Measurements from ENCODE around the gene TRAFD1. TPM values are rescaled to one million over a fixed set of nuclear protein-coding genes. Genes with fewer than 3 reads are reported as not detected.
"Not testable (repeated sequence)": the region's sequence is repeated elsewhere in the genome, so short reads cannot be mapped to it uniquely, and the experiment has no call there.

The TRAFD1 gene
- total and polyA plus RNA-seq, 9 donors, result 21.4 to 28.8 (median 23.6) TPM

DNA sequence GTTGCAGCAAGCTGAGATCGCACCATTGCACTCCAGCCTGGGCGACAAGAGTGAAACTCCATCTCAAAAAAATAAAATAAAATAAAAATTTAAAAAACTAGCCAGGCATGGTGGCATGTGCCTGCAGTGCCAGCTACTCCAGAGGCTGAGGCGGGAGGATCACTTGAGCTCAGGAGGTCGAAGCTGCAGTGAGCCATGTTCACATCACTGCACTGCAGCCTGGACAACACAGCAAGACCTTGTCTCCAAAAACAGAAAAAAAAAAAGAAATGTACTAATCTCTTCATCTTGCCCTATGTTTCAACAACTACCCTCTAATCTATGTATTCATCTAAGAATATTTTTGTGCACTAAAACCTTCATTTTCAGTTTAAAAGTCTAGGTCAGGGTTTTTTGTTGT lies 23.2 kb upstream of the TRAFD1 start:
- Histone ChIP-seq H3K27ac (ENCODE audit: low read length) (no peak overlapping the region), H3K27me3 (ENCODE audit: control insufficient read depth, insufficient read depth, low read length) (no peaks in the 10 kb centered on the region), H3K4me1 (ENCODE audit: control insufficient read depth, insufficient read depth, low read length) (peaks cover 9% of the 10 kb centered on the region), H3K9me3 (replicated peaks; ENCODE audit: control insufficient read depth, low read depth, low read length) (no peaks in the 10 kb centered on the region), H3K36me3 (ENCODE audit: control insufficient read depth, insufficient read depth, low read length) (peaks cover 19% of the 10 kb centered on the region), H3K4me3 (ENCODE audit: low read length) (no peak overlapping the region)
- DNase-seq, result no peak
- 86% methylated on average over 1 of the region's 4 CpGs for WGBS (ENCODE audit: insufficient coverage)

DNA sequence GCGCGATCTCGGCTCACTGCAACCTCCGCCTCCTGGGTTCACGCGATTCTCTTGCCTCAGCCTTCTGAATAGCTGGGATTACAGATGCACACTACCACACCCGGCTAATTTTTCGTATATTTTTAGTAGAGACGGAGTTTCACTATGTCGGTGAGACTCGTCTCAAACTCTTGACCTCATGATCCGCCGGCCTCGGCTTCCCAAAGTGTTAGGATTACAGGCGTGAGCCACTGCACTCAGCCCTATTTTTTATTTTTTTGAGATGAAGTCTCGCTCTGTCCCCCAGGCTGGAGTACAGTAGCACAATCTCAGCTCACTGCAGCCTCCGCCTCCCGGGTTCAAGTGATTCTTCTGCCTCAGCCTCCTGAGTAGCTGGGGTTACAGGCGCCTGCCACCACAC lies 22.6 kb upstream of the TRAFD1 start:
- not testable (repeated sequence) for H3K4me1 ChIP-seq (ENCODE audit: control insufficient read depth, insufficient read depth, low read length); H3K9me3 ChIP-seq (replicated peaks; ENCODE audit: control insufficient read depth, low read depth, low read length); H3K27me3 ChIP-seq (ENCODE audit: control insufficient read depth, insufficient read depth, low read length); H3K27ac ChIP-seq (ENCODE audit: low read length); DNase-seq; H3K4me3 ChIP-seq (ENCODE audit: low read length)
- WGBS (ENCODE audit: insufficient coverage), result 89% methylated on average over 15 of the region's 19 CpGs
- H3K36me3 ChIP-seq (ENCODE audit: control insufficient read depth, insufficient read depth, low read length), result peaks cover 19% of the 10 kb centered on the region

DNA sequence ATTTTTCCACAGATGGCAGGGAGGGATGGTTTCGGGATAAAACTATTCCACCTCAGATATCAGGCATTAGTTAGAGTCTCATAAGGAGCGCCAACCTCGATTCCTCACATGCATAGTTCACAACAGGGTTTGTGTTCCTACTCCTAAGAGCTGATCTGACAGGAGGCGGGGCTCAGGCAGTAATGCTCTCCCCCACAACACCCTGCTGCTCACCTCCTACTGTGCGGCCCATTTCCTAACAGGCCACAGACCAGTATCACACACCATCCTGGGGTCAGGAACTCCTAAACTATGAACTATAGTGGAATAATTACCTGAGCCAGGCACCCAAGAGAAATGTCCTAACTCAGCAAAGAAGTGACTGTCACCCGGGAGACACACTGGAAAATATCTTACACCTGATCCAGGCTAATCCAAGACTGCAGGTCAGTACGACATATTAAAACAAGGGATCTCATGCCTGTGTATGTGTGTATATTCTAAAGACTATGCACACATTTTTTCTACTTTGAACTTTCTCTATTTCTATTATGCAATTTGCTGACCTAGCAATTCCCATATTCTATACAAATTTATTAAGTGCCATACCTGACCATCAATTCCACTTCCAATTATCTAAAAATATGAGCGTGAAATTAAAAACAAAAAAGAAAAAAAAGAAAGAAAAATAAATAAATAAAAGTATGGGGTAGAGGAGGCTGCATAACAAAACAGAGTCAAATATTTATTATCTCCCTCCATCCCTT lies 21.4 kb upstream of the TRAFD1 start:
- H3K4me1 ChIP-seq (ENCODE audit: control insufficient read depth, insufficient read depth, low read length), result peaks cover 10% of the 10 kb centered on the region
- no peak for DNase-seq
- no peak overlapping the region for H3K27ac ChIP-seq (ENCODE audit: low read length)
- no peak overlapping the region for H3K4me3 ChIP-seq (ENCODE audit: low read length)
- no peaks in the 10 kb centered on the region for H3K9me3 ChIP-seq (replicated peaks; ENCODE audit: control insufficient read depth, low read depth, low read length)
- H3K27me3 ChIP-seq (ENCODE audit: control insufficient read depth, insufficient read depth, low read length), result no peaks in the 10 kb centered on the region
- H3K36me3 ChIP-seq (ENCODE audit: control insufficient read depth, insufficient read depth, low read length), result peaks cover 18% of the 10 kb centered on the region
- WGBS (ENCODE audit: insufficient coverage), result 40% methylated on average over 1 of the region's 8 CpGs

DNA sequence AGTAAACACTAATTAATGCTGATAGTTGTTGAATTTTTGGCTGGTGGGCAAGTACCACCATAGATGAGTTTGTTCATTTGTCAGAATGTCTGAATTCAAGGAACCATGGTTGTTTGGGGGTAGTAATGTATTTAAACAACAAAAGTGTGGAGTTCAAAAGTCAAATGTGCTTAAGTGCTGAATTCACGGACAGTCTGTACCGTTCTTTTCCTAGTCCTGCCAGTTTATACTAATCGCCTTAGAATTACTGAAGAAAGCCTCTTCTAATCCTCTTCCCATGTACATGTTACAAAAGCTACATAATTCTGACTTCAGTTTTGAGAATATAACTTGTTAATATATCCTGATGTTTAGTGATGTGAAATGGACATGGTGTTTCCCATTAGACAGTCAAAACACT lies 19.5 kb upstream of the TRAFD1 start:
- Histone ChIP-seq H3K4me3 (ENCODE audit: low read length) (no peak overlapping the region), H3K27me3 (ENCODE audit: control insufficient read depth, insufficient read depth, low read length) (no peaks in the 10 kb centered on the region), H3K36me3 (ENCODE audit: control insufficient read depth, insufficient read depth, low read length) (peaks cover 14% of the 10 kb centered on the region), H3K27ac (ENCODE audit: low read length) (no peak overlapping the region), H3K9me3 (replicated peaks; ENCODE audit: control insufficient read depth, low read depth, low read length) (no peaks in the 10 kb centered on the region), H3K4me1 (ENCODE audit: control insufficient read depth, insufficient read depth, low read length) (peaks cover 10% of the 10 kb centered on the region)
- WGBS (ENCODE audit: insufficient coverage), result no CpG with 5 or more reads among the region's 3 CpGs
- no peak for DNase-seq

DNA sequence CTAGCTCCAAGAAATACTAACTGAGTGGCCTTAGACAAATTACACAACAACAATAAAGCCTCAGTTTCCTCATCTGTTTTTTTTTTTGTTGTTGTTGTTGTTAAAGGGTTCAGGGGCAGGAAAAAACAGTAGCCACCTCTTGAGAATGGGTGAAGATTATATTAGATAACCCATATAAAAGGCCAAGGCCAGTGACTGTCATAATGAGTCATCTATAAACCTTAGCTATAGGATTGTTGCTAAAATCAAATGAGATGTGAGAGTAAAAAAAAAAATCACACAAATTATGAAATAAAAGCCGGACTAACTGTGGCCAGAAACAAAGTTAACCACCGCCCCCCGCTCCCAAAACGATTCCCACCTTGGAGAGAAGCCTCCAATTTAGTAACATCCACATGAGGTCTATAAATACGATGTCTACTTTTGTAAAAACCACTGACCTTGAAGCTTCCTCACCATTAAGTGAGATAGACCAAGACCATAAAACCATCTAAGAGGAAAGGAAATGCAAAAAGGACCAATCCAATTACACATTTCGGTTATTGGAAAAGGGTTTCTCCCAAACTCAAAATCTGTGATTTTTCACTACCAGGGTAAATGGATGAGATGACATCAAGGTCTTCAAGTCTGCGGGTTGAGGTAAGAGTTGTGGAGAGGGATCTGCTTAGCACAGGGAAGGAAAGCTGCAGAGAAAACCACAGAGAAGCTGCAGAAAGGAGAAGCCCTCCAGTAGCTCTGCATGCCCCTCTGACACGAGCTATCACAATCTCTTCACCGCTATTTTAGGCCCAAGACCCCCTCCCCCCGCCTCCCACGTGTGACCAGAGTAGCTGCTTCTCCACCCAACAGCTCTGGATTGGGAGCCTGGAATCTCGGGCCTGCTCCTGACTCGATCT lies 17.8 kb upstream of the TRAFD1 start:
- peak; percentile 49 for DNase-seq
- Histone ChIP-seq H3K4me1 (ENCODE audit: control insufficient read depth, insufficient read depth, low read length) (peaks cover 10% of the 10 kb centered on the region), H3K4me3 (ENCODE audit: low read length) (peak overlapping the region; percentile 99), H3K9me3 (replicated peaks; ENCODE audit: control insufficient read depth, low read depth, low read length) (no peaks in the 10 kb centered on the region), H3K27ac (ENCODE audit: low read length) (peak overlapping the region; percentile 81), H3K36me3 (ENCODE audit: control insufficient read depth, insufficient read depth, low read length) (peaks cover 10% of the 10 kb centered on the region), H3K27me3 (ENCODE audit: control insufficient read depth, insufficient read depth, low read length) (no peaks in the 10 kb centered on the region)
- WGBS (ENCODE audit: insufficient coverage), result 1% methylated on average over 7 of the region's 13 CpGs

DNA sequence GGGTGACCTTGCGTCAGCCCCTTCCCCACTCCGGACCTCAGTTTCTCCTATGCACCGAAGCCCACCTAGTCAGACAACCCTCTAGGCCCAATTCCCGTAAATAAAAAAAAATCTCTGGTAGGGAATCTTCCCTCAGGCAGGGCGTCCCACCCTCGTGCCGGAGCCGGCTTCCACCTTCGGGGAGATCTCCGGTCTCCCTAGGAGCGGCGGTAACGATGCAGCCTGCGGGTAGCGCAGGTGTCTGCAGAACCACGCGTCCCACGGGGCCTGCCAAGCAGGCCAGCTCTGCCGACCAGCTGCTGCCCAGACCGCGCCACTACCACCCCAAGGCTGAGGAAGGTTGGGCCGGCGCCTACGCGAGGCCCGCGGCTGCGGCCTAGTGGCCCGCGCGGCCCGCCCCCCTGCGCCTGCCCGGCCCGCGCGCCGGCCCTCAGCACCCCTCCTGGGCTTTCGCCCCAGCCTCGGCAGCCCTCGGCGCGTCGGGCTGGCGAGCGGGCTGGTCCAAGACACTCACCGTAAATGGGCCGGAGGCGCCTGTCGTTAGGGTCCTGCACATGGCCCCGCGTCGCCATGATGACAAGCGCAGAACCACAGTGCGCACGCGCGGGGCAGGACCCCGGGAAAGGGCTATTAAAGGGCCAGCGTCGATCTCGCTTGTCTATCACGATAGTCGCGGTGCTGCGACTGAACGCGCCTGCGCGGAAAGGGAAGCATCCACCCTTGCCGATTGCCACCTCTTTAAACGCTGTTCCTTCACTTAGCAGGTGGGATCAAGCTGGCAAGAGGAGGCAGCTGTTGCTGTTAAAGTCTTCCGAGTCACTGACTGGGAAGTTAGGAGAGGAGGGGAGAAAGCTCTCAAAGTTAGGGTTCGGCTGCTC lies 16.9 kb upstream of the TRAFD1 start, which contains the start of gene NAA25:
TSS of gene NAA25 (minus strand) at position 582 of the 878 bp plus-strand sequence. CDS start at position 572, 10 bp downstream.
- H3K36me3 ChIP-seq (ENCODE audit: control insufficient read depth, insufficient read depth, low read length), result peaks cover 10% of the 10 kb centered on the region
- peaks cover 10% of the 10 kb centered on the region for H3K4me1 ChIP-seq (ENCODE audit: control insufficient read depth, insufficient read depth, low read length)
- H3K27me3 ChIP-seq (ENCODE audit: control insufficient read depth, insufficient read depth, low read length), result no peaks in the 10 kb centered on the region
- H3K9me3 ChIP-seq (replicated peaks; ENCODE audit: control insufficient read depth, low read depth, low read length), result no peaks in the 10 kb centered on the region
- H3K27ac ChIP-seq (ENCODE audit: low read length), result peak within 1 kb of the TSS; percentile 99
- peak; percentile 96 for DNase-seq
- H3K4me3 ChIP-seq (ENCODE audit: low read length), result peak within 1 kb of the TSS; percentile 99
- under 1% methylated on average over 71 of the region's 74 CpGs for WGBS (ENCODE audit: insufficient coverage)

DNA sequence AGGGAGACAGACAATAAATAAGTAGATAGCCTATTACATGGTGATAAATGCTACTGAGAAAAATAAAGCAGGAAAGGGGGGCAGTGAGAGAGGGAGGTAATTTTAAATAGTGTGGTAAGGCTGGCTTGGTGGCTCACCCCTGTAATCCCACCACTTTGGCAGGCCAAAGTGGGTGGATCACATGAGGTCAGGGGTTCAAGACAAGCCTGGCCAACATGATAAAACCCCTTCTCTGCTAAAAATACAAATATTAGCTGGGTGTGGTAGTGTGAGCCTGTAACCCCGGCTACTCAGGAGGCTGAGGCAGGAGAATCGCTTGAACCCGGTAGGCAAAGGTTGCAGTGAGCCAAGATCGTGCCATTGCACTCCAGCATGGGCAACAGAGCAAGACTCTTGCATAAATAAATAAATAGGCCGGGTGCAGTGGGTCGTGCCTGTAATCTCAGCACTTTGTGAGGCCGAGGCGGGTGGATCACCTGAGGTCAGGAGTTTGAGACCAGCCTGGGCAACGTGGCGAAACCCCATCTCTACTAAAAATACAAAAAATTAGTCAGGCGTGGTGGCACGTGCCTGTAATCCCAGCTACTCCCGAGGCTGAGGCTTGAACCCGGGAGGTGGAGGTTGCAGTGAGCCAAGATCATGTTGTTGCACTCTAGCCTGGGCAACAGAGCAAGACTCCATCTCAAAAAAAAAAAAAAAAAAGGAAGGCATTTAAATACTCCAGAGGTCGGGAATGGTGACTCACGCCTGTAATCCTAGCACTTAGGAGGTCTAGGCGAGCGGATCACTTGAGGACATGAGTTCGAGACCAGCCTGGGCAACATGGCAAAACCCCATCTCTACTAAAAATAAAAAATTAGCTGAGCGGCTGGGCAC lies 14.3 kb upstream of the TRAFD1 start:
- not testable (repeated sequence) for H3K4me3 ChIP-seq (ENCODE audit: low read length); H3K27me3 ChIP-seq (ENCODE audit: control insufficient read depth, insufficient read depth, low read length); H3K36me3 ChIP-seq (ENCODE audit: control insufficient read depth, insufficient read depth, low read length); H3K4me1 ChIP-seq (ENCODE audit: control insufficient read depth, insufficient read depth, low read length); H3K27ac ChIP-seq (ENCODE audit: low read length); DNase-seq; H3K9me3 ChIP-seq (replicated peaks; ENCODE audit: control insufficient read depth, low read depth, low read length)
- WGBS (ENCODE audit: insufficient coverage), result 96% methylated on average over 4 of the region's 20 CpGs

DNA sequence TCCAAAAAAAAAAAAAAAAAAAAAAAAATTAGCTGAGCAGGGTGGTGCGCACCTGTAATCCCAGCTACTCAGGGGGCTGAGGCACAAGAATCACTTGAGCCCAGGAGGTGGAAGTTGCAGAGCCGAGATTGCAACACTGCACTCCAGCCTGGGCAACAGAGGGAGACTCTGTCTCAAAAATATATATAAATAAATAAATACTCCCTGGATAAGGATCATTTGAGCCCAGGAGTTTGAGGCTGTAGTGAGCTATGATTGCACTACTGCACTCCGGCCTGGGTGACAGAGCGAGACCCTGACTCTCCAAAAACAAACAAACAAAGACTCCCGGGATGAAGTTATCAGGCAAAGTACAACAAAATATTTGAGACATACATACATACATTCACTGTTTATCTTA lies 13.4 kb upstream of the TRAFD1 start:
- H3K27ac ChIP-seq (ENCODE audit: low read length), result no peak overlapping the region
- peaks cover 9% of the 10 kb centered on the region for H3K4me1 ChIP-seq (ENCODE audit: control insufficient read depth, insufficient read depth, low read length)
- no peaks in the 10 kb centered on the region for H3K27me3 ChIP-seq (ENCODE audit: control insufficient read depth, insufficient read depth, low read length)
- no peak overlapping the region for H3K4me3 ChIP-seq (ENCODE audit: low read length)
- DNase-seq, result peak; percentile 23
- no peaks in the 10 kb centered on the region for H3K36me3 ChIP-seq (ENCODE audit: control insufficient read depth, insufficient read depth, low read length)
- H3K9me3 ChIP-seq (replicated peaks; ENCODE audit: control insufficient read depth, low read depth, low read length), result no peaks in the 10 kb centered on the region
- WGBS (ENCODE audit: insufficient coverage), result no CpG with 5 or more reads among the region's 5 CpGs

DNA sequence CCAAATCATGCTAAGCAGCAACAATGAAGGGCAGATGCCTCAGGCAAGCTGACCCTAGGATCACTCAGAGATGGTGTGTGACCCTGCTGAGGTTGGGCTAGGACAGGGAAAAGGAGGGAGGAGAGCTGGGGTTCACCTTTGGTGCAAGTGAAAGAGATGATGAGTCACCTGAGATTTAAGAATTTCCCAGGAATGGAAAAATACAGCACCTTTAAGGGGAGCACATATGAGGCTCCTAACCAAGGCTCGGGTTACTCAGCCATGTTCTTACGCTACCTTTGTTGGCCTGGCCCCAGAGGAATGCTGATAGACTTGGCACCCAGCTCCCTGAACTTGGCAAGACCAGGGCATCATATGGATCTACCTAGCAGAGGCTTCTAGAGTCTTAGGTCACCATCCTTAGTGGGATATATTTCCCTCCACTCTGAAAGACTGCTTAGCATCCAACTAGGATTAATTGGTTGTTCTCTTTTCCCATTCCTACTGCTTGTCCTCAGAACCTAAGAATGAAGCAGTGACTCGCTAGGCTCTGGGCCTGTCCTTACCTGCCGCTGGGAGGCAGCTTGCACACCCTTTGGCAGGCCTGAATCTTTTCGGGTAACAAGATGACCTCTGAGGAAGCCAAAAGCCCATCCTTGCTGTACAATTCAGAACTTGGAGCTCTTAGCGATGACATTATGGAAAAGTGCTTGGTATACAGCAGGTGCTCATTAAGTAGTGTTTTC lies 12.8 kb upstream of the TRAFD1 start:
- 88% methylated on average over 3 of the region's 6 CpGs for WGBS (ENCODE audit: insufficient coverage)

More for the DNA sequence above, 12.8 kb upstream of the TRAFD1 start:
- Histone ChIP-seq H3K9me3 (replicated peaks; ENCODE audit: control insufficient read depth, low read depth, low read length) (no peaks in the 10 kb centered on the region), H3K27ac (ENCODE audit: low read length) (no peak overlapping the region), H3K36me3 (ENCODE audit: control insufficient read depth, insufficient read depth, low read length) (no peaks in the 10 kb centered on the region), H3K4me3 (ENCODE audit: low read length) (no peak overlapping the region), H3K27me3 (ENCODE audit: control insufficient read depth, insufficient read depth, low read length) (no peaks in the 10 kb centered on the region), H3K4me1 (ENCODE audit: control insufficient read depth, insufficient read depth, low read length) (peaks cover 9% of the 10 kb centered on the region)
- DNase-seq, result no peak

Data from muscle of leg (tissue), 11 donors.